ENCODE measurements around the gene BMPER.

The BMPER gene

GRCh38 chr7:33888166-33888565, 17.2 kb upstream of the BMPER start:
- no peak for DNase-seq (ENCODE audit: low spot score)

- DNase-seq (ENCODE audit: low spot score): no peak
Measured at GRCh38 chr7:33892945-33893344, 12.4 kb upstream of the BMPER start.

- DNase-seq (ENCODE audit: low spot score): no peak
Measured at GRCh38 chr7:33893377-33893776, 12.0 kb upstream of the BMPER start.

- DNase-seq (ENCODE audit: low spot score): peak; percentile 58
Measured at GRCh38 chr7:33895025-33895804, 10.1 kb upstream of the BMPER start.

GRCh38 chr7:33900501-33900900, 4.8 kb upstream of the BMPER start:
- no peak for DNase-seq (ENCODE audit: low spot score)

- no peak for DNase-seq (ENCODE audit: low spot score)
Measured at GRCh38 chr7:33901199-33901598, 4.1 kb upstream of the BMPER start.

GRCh38 chr7:33901847-33902246, 3.5 kb upstream of the BMPER start:
- DNase-seq (ENCODE audit: low spot score): no peak

- DNase-seq (ENCODE audit: low spot score): no peak
Measured at GRCh38 chr7:33902746-33903145, 2.6 kb upstream of the BMPER start.

GRCh38 chr7:33903791-33904680, 1.3 kb upstream of the BMPER start:
- no peak for DNase-seq (ENCODE audit: low spot score)

- no peak for DNase-seq (ENCODE audit: low spot score)
Measured at GRCh38 chr7:33904681-33905388, 504 bp upstream of the BMPER start.

GRCh38 chr7:33906697-33907096, 1.4 kb downstream of the BMPER start:
- no peak for DNase-seq (ENCODE audit: low spot score)

GRCh38 chr7:33907625-33908024, 2.3 kb downstream of the BMPER start:
- DNase-seq (ENCODE audit: low spot score): no peak

- no peak for DNase-seq (ENCODE audit: low spot score)
Measured at GRCh38 chr7:33909318-33909717, 4.0 kb downstream of the BMPER start.

GRCh38 chr7:33909755-33910154, 4.4 kb downstream of the BMPER start:
- no peak for DNase-seq (ENCODE audit: low spot score)

- DNase-seq (ENCODE audit: low spot score): no peak
Measured at GRCh38 chr7:33910756-33911155, 5.4 kb downstream of the BMPER start.

- DNase-seq (ENCODE audit: low spot score): no peak
Measured at GRCh38 chr7:33916357-33917081, 11.2 kb downstream of the BMPER start.

GRCh38 chr7:33917661-33918060, 12.3 kb downstream of the BMPER start:
- DNase-seq (ENCODE audit: low spot score): no peak

- no peak for DNase-seq (ENCODE audit: low spot score)
Measured at GRCh38 chr7:33918438-33919143, 13.3 kb downstream of the BMPER start.

- no peak for DNase-seq (ENCODE audit: low spot score)
Measured at GRCh38 chr7:33919449-33919848, 14.1 kb downstream of the BMPER start.

- DNase-seq (ENCODE audit: low spot score): no peak
Measured at GRCh38 chr7:33921216-33921938, 16.0 kb downstream of the BMPER start.

- no peak for DNase-seq (ENCODE audit: low spot score)
Measured at GRCh38 chr7:33922820-33923219, 17.5 kb downstream of the BMPER start.
